Measurements from ENCODE around the gene APCS. TPM values are rescaled to one million over a fixed set of nuclear protein-coding genes. Genes with fewer than 3 reads are reported as not detected.

The APCS gene, protein sequence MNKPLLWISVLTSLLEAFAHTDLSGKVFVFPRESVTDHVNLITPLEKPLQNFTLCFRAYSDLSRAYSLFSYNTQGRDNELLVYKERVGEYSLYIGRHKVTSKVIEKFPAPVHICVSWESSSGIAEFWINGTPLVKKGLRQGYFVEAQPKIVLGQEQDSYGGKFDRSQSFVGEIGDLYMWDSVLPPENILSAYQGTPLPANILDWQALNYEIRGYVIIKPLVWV
- total RNA-seq, result not detected
- not detected for total RNA-seq (2013)

DNA sequence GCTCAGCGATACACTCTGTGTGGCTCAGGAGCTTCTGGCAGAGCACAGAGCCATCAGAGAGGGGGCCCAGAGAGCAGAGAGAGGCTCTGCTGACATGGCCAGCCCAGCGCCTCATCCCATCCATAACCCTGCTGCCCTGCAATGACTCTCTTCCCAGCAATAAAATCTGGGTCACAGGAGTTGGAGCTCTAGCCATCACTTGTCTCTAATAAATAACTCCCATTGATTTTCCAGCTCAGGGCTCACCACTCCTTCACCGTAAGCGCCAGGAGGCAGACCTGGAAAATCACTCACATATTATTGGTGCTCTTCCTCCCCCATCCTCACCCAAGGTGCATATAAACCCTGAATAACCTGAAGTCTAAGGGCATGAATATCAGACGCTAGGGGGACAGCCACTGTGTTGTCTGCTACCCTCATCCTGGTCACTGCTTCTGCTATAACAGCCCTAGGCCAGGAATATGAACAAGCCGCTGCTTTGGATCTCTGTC lies at the start of gene APCS:
APCS (plus strand) TSS at position 366 of the 491 bp plus-strand sequence; CDS start at position 462, 96 bp downstream.
- no peak within 1 kb of the TSS for H3K27ac Mint-ChIP-seq
- peaks cover 26 to 38% of the 10 kb centered on the region in 2 donors for H3K27me3 Mint-ChIP-seq (ENCODE audit: low read depth in 2 of 2)
- Histone ChIP-seq H3K27ac (ENCODE audit: low read length) (no peak within 1 kb of the TSS), H3K4me3 (ENCODE audit: low read length) (no peak within 1 kb of the TSS), H3K27me3 (ENCODE audit: control insufficient read depth, insufficient read depth, low read length) (no peaks in the 10 kb centered on the region), H3K36me3 (ENCODE audit: control insufficient read depth, insufficient read depth, low read length) (no peaks in the 10 kb centered on the region), H3K9me3 (ENCODE audit: control insufficient read depth, insufficient read depth, low read length) (no peaks in the 10 kb centered on the region), H3K4me1 (ENCODE audit: control insufficient read depth, insufficient read depth, low read length) (no peaks in the 10 kb centered on the region)
- WGBS (ENCODE audit: insufficient coverage), result 93% methylated on average over 6 of the region's 6 CpGs
- intact Hi-C loops (cut with micrococcal nuclease), result no loop called here
- no peaks in the 10 kb centered on the region for H3K4me1 Mint-ChIP-seq
- TF ChIP-seq, protein P1, sequence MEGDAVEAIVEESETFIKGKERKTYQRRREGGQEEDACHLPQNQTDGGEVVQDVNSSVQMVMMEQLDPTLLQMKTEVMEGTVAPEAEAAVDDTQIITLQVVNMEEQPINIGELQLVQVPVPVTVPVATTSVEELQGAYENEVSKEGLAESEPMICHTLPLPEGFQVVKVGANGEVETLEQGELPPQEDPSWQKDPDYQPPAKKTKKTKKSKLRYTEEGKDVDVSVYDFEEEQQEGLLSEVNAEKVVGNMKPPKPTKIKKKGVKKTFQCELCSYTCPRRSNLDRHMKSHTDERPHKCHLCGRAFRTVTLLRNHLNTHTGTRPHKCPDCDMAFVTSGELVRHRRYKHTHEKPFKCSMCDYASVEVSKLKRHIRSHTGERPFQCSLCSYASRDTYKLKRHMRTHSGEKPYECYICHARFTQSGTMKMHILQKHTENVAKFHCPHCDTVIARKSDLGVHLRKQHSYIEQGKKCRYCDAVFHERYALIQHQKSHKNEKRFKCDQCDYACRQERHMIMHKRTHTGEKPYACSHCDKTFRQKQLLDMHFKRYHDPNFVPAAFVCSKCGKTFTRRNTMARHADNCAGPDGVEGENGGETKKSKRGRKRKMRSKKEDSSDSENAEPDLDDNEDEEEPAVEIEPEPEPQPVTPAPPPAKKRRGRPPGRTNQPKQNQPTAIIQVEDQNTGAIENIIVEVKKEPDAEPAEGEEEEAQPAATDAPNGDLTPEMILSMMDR (IDR thresholded peaks at IDR 0.05), result no peak
- no peak for ATAC-seq
- no peaks in the 10 kb centered on the region for H3K36me3 Mint-ChIP-seq
- DNase-seq, result no peak
- no peaks in the 10 kb centered on the region for H3K9me3 Mint-ChIP-seq
- no peak within 1 kb of the TSS for H3K4me3 Mint-ChIP-seq

DNA sequence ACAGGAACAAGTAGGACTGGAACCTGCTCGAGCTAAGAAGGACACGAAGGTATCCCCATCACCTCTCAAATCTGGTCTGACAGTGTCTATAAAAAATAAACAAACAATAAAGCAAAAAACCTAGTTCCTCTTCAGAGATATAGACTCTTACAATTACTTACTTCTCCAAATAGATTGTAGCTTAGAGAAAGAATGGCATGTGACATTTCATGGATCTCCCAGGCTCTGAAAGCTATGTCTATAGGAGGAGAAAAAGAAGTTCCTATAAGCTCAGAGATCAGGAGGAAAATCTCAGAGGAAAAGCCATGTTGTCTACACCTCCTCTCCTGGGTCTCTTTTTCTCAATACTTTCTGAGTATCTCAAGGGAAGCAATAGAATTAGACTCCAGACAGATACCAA lies 39.5 kb upstream of the APCS start:
- 86% methylated on average over 2 of the region's 2 CpGs for WGBS (ENCODE audit: insufficient coverage)
- Histone ChIP-seq H3K27me3 (ENCODE audit: control insufficient read depth, insufficient read depth, low read length) (no peaks in the 10 kb centered on the region), H3K4me1 (ENCODE audit: control insufficient read depth, insufficient read depth, low read length) (no peaks in the 10 kb centered on the region), H3K9me3 (ENCODE audit: control insufficient read depth, insufficient read depth, low read length) (no peaks in the 10 kb centered on the region), H3K27ac (ENCODE audit: low read length) (no peak overlapping the region), H3K4me3 (ENCODE audit: low read length) (no peak overlapping the region), H3K36me3 (ENCODE audit: control insufficient read depth, insufficient read depth, low read length) (no peaks in the 10 kb centered on the region)
- Mint-ChIP-seq H3K4me3 (no peak overlapping the region), H3K36me3 (no peaks in the 10 kb centered on the region), H3K27me3 (ENCODE audit: low read depth in 2 of 2) (peaks cover 19 to 60% of the 10 kb centered on the region in 2 donors), H3K4me1 (no peaks in the 10 kb centered on the region), H3K9me3 (peaks cover 0 to 2% of the 10 kb centered on the region in 2 donors), H3K27ac (no peak overlapping the region)
- no peak for DNase-seq
- TF ChIP-seq, protein P1 (IDR thresholded peaks at IDR 0.05), result no peak
- ATAC-seq, result no peak
- intact Hi-C loops (cut with micrococcal nuclease), result no loop called here

DNA sequence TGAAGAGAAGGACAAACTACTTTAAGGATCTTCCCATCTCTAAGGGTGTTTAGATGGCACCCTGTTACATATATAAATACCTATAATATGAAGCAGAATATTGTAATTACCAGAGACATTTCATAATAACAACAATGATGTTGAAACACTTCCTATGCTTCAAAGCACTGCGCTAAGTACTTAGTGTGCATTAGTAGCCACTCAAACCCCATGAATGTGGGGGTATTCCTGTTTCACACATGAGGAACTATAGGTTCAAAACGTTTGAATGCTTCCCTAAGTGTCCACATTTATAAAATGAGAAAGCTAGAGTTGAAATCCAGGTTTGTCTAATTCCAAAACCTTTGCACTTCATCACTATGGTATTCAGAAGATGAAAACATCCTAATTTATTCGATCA lies 33.4 kb upstream of the APCS start:
- no peaks in the 10 kb centered on the region for H3K4me1 ChIP-seq (ENCODE audit: control insufficient read depth, insufficient read depth, low read length)
- intact Hi-C loops (cut with micrococcal nuclease), result no loop called here
- 47% methylated on average over 2 of the region's 3 CpGs for WGBS (ENCODE audit: insufficient coverage)
- no peak overlapping the region for H3K27ac ChIP-seq (ENCODE audit: low read length)
- Mint-ChIP-seq H3K4me3 (no peak overlapping the region), H3K27me3 (ENCODE audit: low read depth in 2 of 2) (peaks cover 26 to 53% of the 10 kb centered on the region in 2 donors), H3K9me3 (no peaks in the 10 kb centered on the region), H3K36me3 (no peaks in the 10 kb centered on the region), H3K27ac (no peak overlapping the region), H3K4me1 (no peaks in the 10 kb centered on the region)
- DNase-seq, result no peak
- no peaks in the 10 kb centered on the region for H3K36me3 ChIP-seq (ENCODE audit: control insufficient read depth, insufficient read depth, low read length)
- no peak for ATAC-seq
- no peak overlapping the region for H3K4me3 ChIP-seq (ENCODE audit: low read length)
- H3K27me3 ChIP-seq (ENCODE audit: control insufficient read depth, insufficient read depth, low read length), result no peaks in the 10 kb centered on the region
- TF ChIP-seq, protein P1 (IDR thresholded peaks at IDR 0.05), result no peak
- no peaks in the 10 kb centered on the region for H3K9me3 ChIP-seq (ENCODE audit: control insufficient read depth, insufficient read depth, low read length)

DNA sequence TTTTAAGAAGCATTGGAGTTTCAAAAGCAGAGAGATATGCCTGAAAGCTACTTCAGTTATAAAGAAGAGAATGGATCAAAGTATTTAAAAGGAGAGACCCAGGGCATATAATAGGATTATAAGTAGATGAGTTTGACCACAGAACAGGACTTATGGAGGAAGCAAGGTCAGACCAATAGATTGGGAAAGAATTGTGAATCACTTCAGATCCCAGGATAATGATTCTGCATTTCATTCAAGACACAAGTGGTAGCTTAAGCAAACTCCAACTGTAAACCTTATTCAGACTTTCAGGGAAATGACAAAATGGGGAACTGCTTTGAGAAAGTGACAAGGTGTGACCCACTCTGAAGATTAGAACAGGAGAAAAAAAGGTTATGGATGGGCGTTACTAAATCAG lies 32.9 kb upstream of the APCS start:
- Mint-ChIP-seq H3K27ac (no peak overlapping the region), H3K27me3 (ENCODE audit: low read depth in 2 of 2) (peaks cover 26 to 52% of the 10 kb centered on the region in 2 donors), H3K9me3 (no peaks in the 10 kb centered on the region), H3K4me3 (no peak overlapping the region), H3K36me3 (no peaks in the 10 kb centered on the region), H3K4me1 (no peaks in the 10 kb centered on the region)
- no peak overlapping the region for H3K4me3 ChIP-seq (ENCODE audit: low read length)
- H3K27me3 ChIP-seq (ENCODE audit: control insufficient read depth, insufficient read depth, low read length), result no peaks in the 10 kb centered on the region
- no peaks in the 10 kb centered on the region for H3K4me1 ChIP-seq (ENCODE audit: control insufficient read depth, insufficient read depth, low read length)
- TF ChIP-seq, protein P1 (IDR thresholded peaks at IDR 0.05), result no peak
- H3K9me3 ChIP-seq (ENCODE audit: control insufficient read depth, insufficient read depth, low read length), result no peaks in the 10 kb centered on the region
- no peak overlapping the region for H3K27ac ChIP-seq (ENCODE audit: low read length)
- intact Hi-C loops (cut with micrococcal nuclease), result no loop called here
- WGBS (ENCODE audit: insufficient coverage), result 40% methylated on average over 1 of the region's 1 CpG
- DNase-seq (no peak), ATAC-seq (no peak)
- no peaks in the 10 kb centered on the region for H3K36me3 ChIP-seq (ENCODE audit: control insufficient read depth, insufficient read depth, low read length)
